Measurements from ENCODE around the gene CDC45. TPM values are rescaled to one million over a fixed set of nuclear protein-coding genes. Genes with fewer than 3 reads are reported as not detected.
"Not testable (repeated sequence)": the region's sequence is repeated elsewhere in the genome, so short reads cannot be mapped to it uniquely, and the experiment has no call there.

CDC45 gene
- polyA plus RNA-seq, 1 experiment: 9.3 TPM

GRCh38 chr22:19431649-19432132 is 48.0 kb upstream of the CDC45 start, which contains the start of gene HIRA:
HIRA (minus strand) TSS chr22:19431733; CDS start chr22:19431476, 257 bp downstream.
- Histone ChIP-seq H3K27me3 (ENCODE audit: control insufficient read depth, insufficient read depth, low read length) (no peaks in the 10 kb centered on the region), H3K9me3 (ENCODE audit: control insufficient read depth, insufficient read depth, low read length) (no peaks in the 10 kb centered on the region), H3K27ac (ENCODE audit: low read depth, low read length) (peak within 1 kb of the TSS; percentile 87), H3K4me3 (ENCODE audit: low read depth, low read length) (peak within 1 kb of the TSS; percentile 87)
- no peak for DNase-seq (ENCODE audit: low read depth, low spot score)
- TF ChIP-seq, protein P1, sequence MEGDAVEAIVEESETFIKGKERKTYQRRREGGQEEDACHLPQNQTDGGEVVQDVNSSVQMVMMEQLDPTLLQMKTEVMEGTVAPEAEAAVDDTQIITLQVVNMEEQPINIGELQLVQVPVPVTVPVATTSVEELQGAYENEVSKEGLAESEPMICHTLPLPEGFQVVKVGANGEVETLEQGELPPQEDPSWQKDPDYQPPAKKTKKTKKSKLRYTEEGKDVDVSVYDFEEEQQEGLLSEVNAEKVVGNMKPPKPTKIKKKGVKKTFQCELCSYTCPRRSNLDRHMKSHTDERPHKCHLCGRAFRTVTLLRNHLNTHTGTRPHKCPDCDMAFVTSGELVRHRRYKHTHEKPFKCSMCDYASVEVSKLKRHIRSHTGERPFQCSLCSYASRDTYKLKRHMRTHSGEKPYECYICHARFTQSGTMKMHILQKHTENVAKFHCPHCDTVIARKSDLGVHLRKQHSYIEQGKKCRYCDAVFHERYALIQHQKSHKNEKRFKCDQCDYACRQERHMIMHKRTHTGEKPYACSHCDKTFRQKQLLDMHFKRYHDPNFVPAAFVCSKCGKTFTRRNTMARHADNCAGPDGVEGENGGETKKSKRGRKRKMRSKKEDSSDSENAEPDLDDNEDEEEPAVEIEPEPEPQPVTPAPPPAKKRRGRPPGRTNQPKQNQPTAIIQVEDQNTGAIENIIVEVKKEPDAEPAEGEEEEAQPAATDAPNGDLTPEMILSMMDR (IDR thresholded peaks at IDR 0.05; ENCODE audit: low read depth, low read length): no peak
- ChIA-PET POLR2A (interaction anchor here (1.2 to 1.6 kb wide), 6 partner anchors 9 to 98 kb away, joined by 3 to 13 read pairs (median 5); partner anchors contain the start of genes CDC45 and UFD1), CTCF (no interaction called here)

- CTCF ChIA-PET: no interaction called here
- DNase-seq (ENCODE audit: low read depth, low spot score): peak; percentile 83
- no peaks in the 10 kb centered on the region for H3K27me3 ChIP-seq (ENCODE audit: control insufficient read depth, insufficient read depth, low read length)
- TF ChIP-seq, protein P1 (IDR thresholded peaks at IDR 0.05; ENCODE audit: low read depth, low read length): no peak
- POLR2A ChIA-PET: interaction anchor here (0.6 to 1.6 kb wide), 8 partner anchors 9 to 253 kb away, joined by 3 to 13 read pairs (median 6); partner anchors contain the start of genes CDC45, SLC25A1 and UFD1
- no peaks in the 10 kb centered on the region for H3K9me3 ChIP-seq (ENCODE audit: control insufficient read depth, insufficient read depth, low read length)
- H3K4me3 ChIP-seq (ENCODE audit: low read depth, low read length): peak within 1 kb of the TSS; percentile 87
- H3K27ac ChIP-seq (ENCODE audit: low read depth, low read length): peak within 1 kb of the TSS; percentile 84
These were observed 47.4 kb upstream of the CDC45 start, which contains the start of gene MRPL40 for GRCh38 chr22:19432133-19432851. MRPL40 (plus strand) TSS chr22:19432545; CDS start chr22:19432555, 10 bp downstream.

- CTCF ChIA-PET: no interaction called here
- Histone ChIP-seq H3K27ac (ENCODE audit: low read depth, low read length) (no peak overlapping the region), H3K9me3 (ENCODE audit: control insufficient read depth, insufficient read depth, low read length) (no peaks in the 10 kb centered on the region), H3K4me3 (ENCODE audit: low read depth, low read length) (no peak overlapping the region), H3K27me3 (ENCODE audit: control insufficient read depth, insufficient read depth, low read length) (no peaks in the 10 kb centered on the region)
- TF ChIP-seq, protein P1 (IDR thresholded peaks at IDR 0.05; ENCODE audit: low read depth, low read length): no peak
- POLR2A ChIA-PET: no interaction called here
- no peak for DNase-seq (ENCODE audit: low read depth, low spot score)
These were observed 45.3 kb upstream of the CDC45 start for GRCh38 chr22:19434401-19434800.

GRCh38 chr22:19434829-19435580 is 44.7 kb upstream of the CDC45 start:
- ChIA-PET POLR2A (no interaction called here), CTCF (no interaction called here)
- Histone ChIP-seq H3K9me3 (ENCODE audit: control insufficient read depth, insufficient read depth, low read length) (no peaks in the 10 kb centered on the region), H3K4me3 (ENCODE audit: low read depth, low read length) (no peak overlapping the region), H3K27me3 (ENCODE audit: control insufficient read depth, insufficient read depth, low read length) (no peaks in the 10 kb centered on the region), H3K27ac (ENCODE audit: low read depth, low read length) (no peak overlapping the region)
- TF ChIP-seq, protein P1 (IDR thresholded peaks at IDR 0.05; ENCODE audit: low read depth, low read length): no peak
- DNase-seq (ENCODE audit: low read depth, low spot score): no peak

- H3K4me3 ChIP-seq (ENCODE audit: low read depth, low read length); DNase-seq (ENCODE audit: low read depth, low spot score); H3K9me3 ChIP-seq (ENCODE audit: control insufficient read depth, insufficient read depth, low read length); H3K27ac ChIP-seq (ENCODE audit: low read depth, low read length); CTCF ChIA-PET; H3K27me3 ChIP-seq (ENCODE audit: control insufficient read depth, insufficient read depth, low read length); POLR2A ChIA-PET: not testable (repeated sequence)
These were observed 43.1 kb upstream of the CDC45 start for GRCh38 chr22:19436444-19437161.

Data from AG04450 (cell line).